Keratinocyte (primary cell): ENCODE measurements around the gene OR2A25. TPM values are rescaled to one million over a fixed set of nuclear protein-coding genes. Genes with fewer than 3 reads are reported as not detected.

Experiments
- DNase-seq: peaks from one replicate; pipeline ENCODE4 v3.0.0-alpha.2; 2011; ENCODE audit warnings: low read depth, missing footprints, low spot score
- FAIRE-seq: peaks from 2 replicates; lab custom pipeline; 2011; peaks lifted over from hg19 to GRCh38; lab: Jason Lieb, UNC
- H2AFZ ChIP-seq: 2 replicates; pipeline ENCODE4 v1.6.0; 2012; ENCODE audit warnings: low read length, control low read depth, inconsistent platforms; ENCODE audit not compliant: control insufficient read depth
- H3K27ac ChIP-seq: 2 replicates; pipeline ENCODE4 v1.5.1; 2011; ENCODE audit warnings: low read length; ENCODE audit not compliant: control insufficient read depth, insufficient read depth
- H3K27me3 ChIP-seq: 3 replicates; pipeline ENCODE4 v1.6.0; 2011; ENCODE audit warnings: low read length; ENCODE audit not compliant: control insufficient read depth, insufficient read depth; ENCODE audit errors: extremely low read depth
- H3K36me3 ChIP-seq, 2 experiments: 2 replicates in 1 of 2; 3 replicates in 1 of 2; pipeline ENCODE4 v1.5.1; 2011; ENCODE audit warnings: low read length in 2 of 2, mild to moderate bottlenecking in 1 of 2; ENCODE audit not compliant: control insufficient read depth in 2 of 2, insufficient read depth in 2 of 2; ENCODE audit errors: extremely low read depth in 1 of 2
- H3K4me1 ChIP-seq: 3 replicates; pipeline ENCODE4 v1.5.1; 2011; ENCODE audit warnings: low read length; ENCODE audit not compliant: control insufficient read depth, insufficient read depth; ENCODE audit errors: extremely low read depth
- H3K4me2 ChIP-seq: 3 replicates; pipeline ENCODE4 v1.6.0; 2011; ENCODE audit warnings: low read depth, low read length; ENCODE audit not compliant: control insufficient read depth, insufficient read depth; ENCODE audit errors: extremely low read depth
- H3K4me3 ChIP-seq, 3 experiments: fragments of 200-600 bp in 1 of 3; sonication (generic) in 1 of 3; 2 replicates in 2 of 3; 3 replicates in 1 of 3; pipeline ENCODE4 v1.5.1; 2011 to 2016; ENCODE audit warnings: low read length in 3 of 3, mild to moderate bottlenecking in 3 of 3, control low read depth in 2 of 3, inconsistent platforms in 1 of 3, low read depth in 1 of 3, mixed read lengths in 1 of 3, mixed run types in 1 of 3, moderate library complexity in 1 of 3; ENCODE audit not compliant: control insufficient read depth in 2 of 3, insufficient read depth in 2 of 3; ENCODE audit errors: extremely low read depth in 1 of 3
- H3K79me2 ChIP-seq: 2 replicates; pipeline ENCODE4 v1.6.0; 2012; ENCODE audit warnings: low read length; ENCODE audit not compliant: control insufficient read depth, insufficient read depth
- H3K9ac ChIP-seq: 3 replicates; pipeline ENCODE4 v1.6.0; 2011; ENCODE audit warnings: low read length; ENCODE audit not compliant: control insufficient read depth, insufficient read depth; ENCODE audit errors: extremely low read depth
- H3K9me1 ChIP-seq: 3 replicates; pipeline ENCODE4 v1.6.0; 2011; ENCODE audit warnings: low read length; ENCODE audit not compliant: control insufficient read depth, insufficient read depth; ENCODE audit errors: extremely low read depth
- H3K9me3 ChIP-seq: 2 replicates; pipeline ENCODE4 v1.5.1; 2012; ENCODE audit warnings: low read depth, low read length; ENCODE audit not compliant: control insufficient read depth
- H4K20me1 ChIP-seq: 3 replicates; pipeline ENCODE4 v1.6.0; 2011; ENCODE audit warnings: low read length; ENCODE audit not compliant: control insufficient read depth, insufficient read depth; ENCODE audit errors: extremely low read depth
- CTCF ChIP-seq, 3 experiments: IDR thresholded peaks in 1 of 3; conservative IDR thresholded peaks in 1 of 3; optimal IDR thresholded peaks in 1 of 3; 2 replicates in 2 of 3; 3 replicates in 1 of 3; pipeline versions ENCODE3 to v1.5.1; 2011; ENCODE audit warnings: low read length in 3 of 3, mild to moderate bottlenecking in 3 of 3, moderate library complexity in 2 of 3, control low read depth in 1 of 3, inconsistent platforms in 1 of 3; ENCODE audit not compliant: insufficient read depth in 2 of 3; ENCODE audit errors: extremely low read depth in 1 of 3
- EZH2 ChIP-seq: IDR thresholded peaks from one replicate; pipeline ENCODE4 v1.6.1; 2012; ENCODE audit warnings: inconsistent platforms, mild to moderate bottlenecking, low read length, moderate library complexity
- dilution Hi-C: fragments of 300-500 bp; cut with MboI; formaldehyde crosslinking; loops from one replicate; pipeline ENCODE4 v1.7.0; 2020; ENCODE audit warnings: low sequenced_read_pairs; ENCODE audit not compliant: extremely low pct_ligation_motif_present
- polyA plus RNA-seq, 5 experiments: library from polyadenylated mRNA; depleted of rRNA in 3 of 5; stranded (reverse) in 3 of 5; stranded (forward) in 1 of 5; unstranded in 1 of 5; fragments of >200 nt; gene quantifications; 1 replicate in 1 of 5; 2 replicates in 3 of 5; 3 replicates in 1 of 5; pipeline versions ENCODE4 v1.2.1 to v1.2.3, GENCODE V29; 2011 to 2012; ENCODE audit warnings: missing spikeins in 2 of 5, low read depth in 1 of 5, low replicate concordance in 1 of 5

The OR2A25 gene
- polyA plus RNA-seq, 1 donor (not counting 4 experiments of a cell fraction or from before 2014, with no cell fraction given), result not detected

GRCh38 chr7:144057954-144058353 is 11.7 kb upstream of the OR2A25 start:
- no peak for DNase-seq
- H3K9ac ChIP-seq, result no peak overlapping the region

DNA sequence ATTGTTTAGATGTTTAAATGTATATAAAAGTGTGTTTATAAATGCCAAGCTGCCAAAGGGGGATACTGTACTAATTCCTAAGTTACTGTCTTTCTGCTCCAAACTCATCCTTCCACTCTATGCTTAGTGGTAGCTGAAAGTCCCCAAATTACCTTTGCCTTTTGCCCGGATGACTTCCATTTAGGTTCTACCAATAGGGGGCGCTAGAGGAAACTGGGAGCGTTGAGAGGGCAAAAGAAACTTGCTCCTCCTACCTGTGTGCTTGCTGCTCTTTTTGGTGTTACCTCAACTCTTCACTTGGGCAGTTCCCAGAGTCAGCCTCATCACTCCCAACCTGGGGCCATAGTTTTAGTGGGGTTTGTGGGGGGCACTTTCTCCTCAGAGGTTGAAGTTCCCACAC is 5.9 kb upstream of the OR2A25 start:
- Histone ChIP-seq H3K27ac (no peak overlapping the region), H3K4me2 (no peak overlapping the region), H3K9ac (no peak overlapping the region), H2AFZ (no peak overlapping the region), H3K9me1 (no peaks in the 10 kb centered on the region), H3K36me3 (no peaks in the 10 kb centered on the region), H4K20me1 (no peaks in the 10 kb centered on the region), H3K9me3 (no peaks in the 10 kb centered on the region), H3K4me1 (no peaks in the 10 kb centered on the region), H3K79me2 (no peaks in the 10 kb centered on the region), H3K27me3 (no peaks in the 10 kb centered on the region), H3K4me3 (no peak overlapping the region)
- dilution Hi-C loops, result no loop called here
- FAIRE-seq (no peak), DNase-seq (no peak)
- TF ChIP-seq EZH2, result no peak
- TF ChIP-seq CTCF (optimal IDR thresholded peaks at IDR 0.05 in 1 of 3, IDR thresholded peaks at IDR 0.05 in 1 of 3, conservative IDR thresholded peaks at IDR 0.05 in 1 of 3; ENCODE audit: extremely low read depth in 1 of 3, insufficient read depth in 2 of 3, low read length in 3 of 3), result peak; percentile 18 to 49 (median 24)

More at GRCh38 chr7:144057954-144058353, 11.7 kb upstream of the OR2A25 start:
- Histone ChIP-seq H3K4me2 (no peak overlapping the region), H3K27ac (no peak overlapping the region), H3K36me3 (no peaks in the 10 kb centered on the region), H3K79me2 (no peaks in the 10 kb centered on the region), H3K9me3 (no peaks in the 10 kb centered on the region), H3K9me1 (no peaks in the 10 kb centered on the region), H4K20me1 (no peaks in the 10 kb centered on the region), H3K27me3 (no peaks in the 10 kb centered on the region), H3K4me3 (no peak overlapping the region), H3K4me1 (no peaks in the 10 kb centered on the region), H2AFZ (no peak overlapping the region)
- FAIRE-seq, result no peak
- dilution Hi-C loops, result no loop called here
- no peak for TF ChIP-seq EZH2
- TF ChIP-seq CTCF (optimal IDR thresholded peaks at IDR 0.05 in 1 of 3, IDR thresholded peaks at IDR 0.05 in 1 of 3, conservative IDR thresholded peaks at IDR 0.05 in 1 of 3; ENCODE audit: extremely low read depth in 1 of 3, insufficient read depth in 2 of 3, low read length in 3 of 3), result no peak
